Measurements from ENCODE around the gene KCTD10.

Gene KCTD10

GRCh38 chr12:109449845-109450532 lies 27.1 kb downstream of the KCTD10 start:
- no peak overlapping the region for H3K4me3 ChIP-seq (ENCODE audit: low read length)
- no peak for TF ChIP-seq CTCF (IDR thresholded peaks at IDR 0.05; ENCODE audit: insufficient read depth, low read depth, low read length, missing control alignments)
- no peak for DNase-seq (ENCODE audit: low read depth)

GRCh38 chr12:109448707-109449390 lies 28.3 kb downstream of the KCTD10 start:
- TF ChIP-seq CTCF (IDR thresholded peaks at IDR 0.05; ENCODE audit: insufficient read depth, low read depth, low read length, missing control alignments): no peak
- DNase-seq (ENCODE audit: low read depth): no peak
- H3K4me3 ChIP-seq (ENCODE audit: low read length): no peak overlapping the region

- TF ChIP-seq CTCF (IDR thresholded peaks at IDR 0.05; ENCODE audit: insufficient read depth, low read depth, low read length, missing control alignments): no peak
- DNase-seq (ENCODE audit: low read depth): no peak
- H3K4me3 ChIP-seq (ENCODE audit: low read length): no peak overlapping the region
These were observed 28.8 kb downstream of the KCTD10 start for GRCh38 chr12:109448272-109448671.

- no peak for TF ChIP-seq CTCF (IDR thresholded peaks at IDR 0.05; ENCODE audit: insufficient read depth, low read depth, low read length, missing control alignments)
- DNase-seq (ENCODE audit: low read depth): no peak
- H3K4me3 ChIP-seq (ENCODE audit: low read length): no peak overlapping the region
These were observed 29.6 kb downstream of the KCTD10 start for GRCh38 chr12:109447482-109447881.

- H3K4me3 ChIP-seq (ENCODE audit: low read length): no peak overlapping the region
- no peak for DNase-seq (ENCODE audit: low read depth)
These were observed 30.2 kb downstream of the KCTD10 start for GRCh38 chr12:109446869-109447268.

GRCh38 chr12:109445191-109445609 lies 31.9 kb downstream of the KCTD10 start:
- DNase-seq (ENCODE audit: low read depth): no peak
- H3K4me3 ChIP-seq (ENCODE audit: low read length): no peak overlapping the region
- TF ChIP-seq CTCF (IDR thresholded peaks at IDR 0.05; ENCODE audit: insufficient read depth, low read depth, low read length, missing control alignments): no peak

More at GRCh38 chr12:109446869-109447268, 30.2 kb downstream of the KCTD10 start:
- TF ChIP-seq CTCF (IDR thresholded peaks at IDR 0.05; ENCODE audit: insufficient read depth, low read depth, low read length, missing control alignments): no peak

All from epithelial cell of esophagus (primary cell).